Transverse colon (tissue), 4 donors: Measurements from ENCODE around the gene PRSS50.

Source experiments
- CTCF ChIP-seq, 5 experiments: fragments of 200-600 bp in 3 of 5; fragments of 450-650 bp in 2 of 5; sonication (generic) in 3 of 5; IDR thresholded peaks; 1 replicate in 2 of 5; 2 replicates in 3 of 5; pipeline ENCODE4 v1.5.1; 2016 to 2017; ENCODE audit warnings: antibody characterized with exemption in 5 of 5, inconsistent platforms in 3 of 5, mild to moderate bottlenecking in 2 of 5, moderate library complexity in 1 of 5
- POLR2AphosphoS5 ChIP-seq, 3 donors: sonication (generic); formaldehyde crosslinking; IDR thresholded peaks; one replicate each; pipeline ENCODE4 v1.6.1; 2016; ENCODE audit warnings: antibody characterized with exemption in 3 of 3

- TF ChIP-seq CTCF (IDR thresholded peaks at IDR 0.05) (no peak), POLR2AphosphoS5 (IDR thresholded peaks at IDR 0.05) (no peak)
These were observed 32.9 kb upstream of the PRSS50 start for GRCh38 chr3:46750555-46751038.
